HAP-1 (cell line): ENCODE results near the gene TSPAN16.
"Not testable (repeated sequence)": the region's sequence is repeated elsewhere in the genome, so short reads cannot be mapped to it uniquely, and the experiment has no call there.

Experiments used
- DNase-seq, 2 experiments: peaks; one replicate each; pipeline ENCODE4 v3.0.0-alpha.2; 2016 to 2020; ENCODE audit warnings: low spot score in 2 of 2
- H3K27me3 ChIP-seq: fragments of 250-450 bp; sonication (Bioruptor Pico); 2 replicates; pipeline ENCODE4 v1.5.1; 2020; ENCODE audit warnings: low read depth, mild to moderate bottlenecking, moderate library complexity
- H3K36me3 ChIP-seq: fragments of 250-450 bp; sonication (Bioruptor Pico); replicated peaks from 2 replicates; pipeline ENCODE4 v1.5.1; 2020; ENCODE audit warnings: mild to moderate bottlenecking
- H3K4me1 ChIP-seq: fragments of 250-450 bp; sonication (Bioruptor Pico); 2 replicates; pipeline ENCODE4 v1.5.1; 2020; ENCODE audit warnings: mild to moderate bottlenecking
- H3K4me3 ChIP-seq: fragments of 250-450 bp; sonication (Bioruptor Pico); 2 replicates; pipeline ENCODE4 v1.5.1; 2020; ENCODE audit warnings: mild to moderate bottlenecking, moderate library complexity
- H3K9me3 ChIP-seq: fragments of 250-450 bp; sonication (Bioruptor Pico); 2 replicates; pipeline ENCODE4 v1.5.1; 2020; ENCODE audit warnings: mild to moderate bottlenecking, moderate library complexity
- in situ Hi-C: fragments of 300-500 bp; cut with MboI; formaldehyde crosslinking; loops from 3 replicates; pipeline ENCODE4 v1.14.3; 2020; ENCODE audit warnings: low sequenced_read_pairs, inconsistent platforms, mixed read lengths

TSPAN16 gene

GRCh38 chr19:11333838-11334237 is 37.9 kb downstream of the TSPAN16 start:
- peak in 1 of 2 experiments; percentile 47 for DNase-seq

GRCh38 chr19:11335449-11336146 is 39.6 kb downstream of the TSPAN16 start:
- no peaks in the 10 kb centered on the region for H3K27me3 ChIP-seq
- in situ Hi-C loops, result no loop called here
- H3K4me3 ChIP-seq, result no peak overlapping the region
- no peaks in the 10 kb centered on the region for H3K9me3 ChIP-seq
- DNase-seq, result no peak
- peaks cover 8% of the 10 kb centered on the region; the same call in 1 of the 2 replicates for H3K4me1 ChIP-seq
- H3K36me3 ChIP-seq, result peaks cover 8% of the 10 kb centered on the region

More at GRCh38 chr19:11333838-11334237, 37.9 kb downstream of the TSPAN16 start:
- H3K4me1 ChIP-seq, H3K27me3 ChIP-seq, H3K9me3 ChIP-seq, H3K4me3 ChIP-seq, in situ Hi-C loops, H3K36me3 ChIP-seq: not testable (repeated sequence)

- in situ Hi-C loops, result no loop called here
- no peak overlapping the region for H3K4me3 ChIP-seq
- peaks cover 8% of the 10 kb centered on the region for H3K36me3 ChIP-seq
- H3K27me3 ChIP-seq, result no peaks in the 10 kb centered on the region
- DNase-seq, result no peak
- 0 out of 2 replicates have a peak, but pooled peaks cover 2% of the 10 kb centered on the region for H3K9me3 ChIP-seq
- H3K4me1 ChIP-seq, result peaks cover 8% of the 10 kb centered on the region; the same call in 1 of the 2 replicates
Measured at GRCh38 chr19:11337080-11337479, 41.1 kb downstream of the TSPAN16 start.

GRCh38 chr19:11338121-11338520 is 42.2 kb downstream of the TSPAN16 start:
- no peak for DNase-seq
- no peak overlapping the region for H3K4me3 ChIP-seq
- H3K9me3 ChIP-seq, result 0 out of 2 replicates have a peak, but pooled peaks cover 2% of the 10 kb centered on the region
- H3K36me3 ChIP-seq, result peaks cover 8% of the 10 kb centered on the region
- H3K4me1 ChIP-seq, result peaks cover 8% of the 10 kb centered on the region; the same call in 1 of the 2 replicates
- H3K27me3 ChIP-seq, result no peaks in the 10 kb centered on the region
- in situ Hi-C loops, result no loop called here

- Histone ChIP-seq H3K27me3 (no peaks in the 10 kb centered on the region), H3K36me3 (peaks cover 8% of the 10 kb centered on the region), H3K4me1 (peaks cover 8% of the 10 kb centered on the region; the same call in 1 of the 2 replicates), H3K4me3 (peak overlapping the region; percentile 68), H3K9me3 (0 out of 2 replicates have a peak, but pooled peaks cover 2% of the 10 kb centered on the region)
- DNase-seq, result no peak
- in situ Hi-C loops, result no loop called here
Measured at GRCh38 chr19:11338569-11339253, 42.8 kb downstream of the TSPAN16 start.

GRCh38 chr19:11339254-11340098 is 43.5 kb downstream of the TSPAN16 start, which contains the start of gene RAB3D:
TSS of gene RAB3D (minus strand) at chr19:11339657. CDS start at chr19:11337399, 2,258 bp downstream.
- H3K36me3 ChIP-seq, result peaks cover 8% of the 10 kb centered on the region
- peak; percentile 92 to 98 for DNase-seq

GRCh38 chr19:11340099-11340467 is 44.1 kb downstream of the TSPAN16 start:
- H3K4me3 ChIP-seq, H3K36me3 ChIP-seq, H3K9me3 ChIP-seq, H3K4me1 ChIP-seq, H3K27me3 ChIP-seq, in situ Hi-C loops, DNase-seq: not testable (repeated sequence)

More at GRCh38 chr19:11339254-11340098, 43.5 kb downstream of the TSPAN16 start, which contains the start of gene RAB3D:
- in situ Hi-C loops, result no loop called here
- Histone ChIP-seq H3K4me1 (peaks cover 8% of the 10 kb centered on the region; the same call in 1 of the 2 replicates), H3K9me3 (0 out of 2 replicates have a peak, but pooled peaks cover 2% of the 10 kb centered on the region), H3K4me3 (peak within 1 kb of the TSS; percentile 68), H3K27me3 (no peaks in the 10 kb centered on the region)

GRCh38 chr19:11342429-11342828 is 46.5 kb downstream of the TSPAN16 start:
- no peak for DNase-seq
- in situ Hi-C loops, result no loop called here
- H3K27me3 ChIP-seq, result no peaks in the 10 kb centered on the region
- H3K36me3 ChIP-seq, result no peaks in the 10 kb centered on the region; the same call in 1 of the 2 replicates
- no peak overlapping the region for H3K4me3 ChIP-seq
- H3K4me1 ChIP-seq, result peaks cover 18% of the 10 kb centered on the region
- H3K9me3 ChIP-seq, result 0 out of 2 replicates have a peak, but pooled peaks cover 2% of the 10 kb centered on the region

GRCh38 chr19:11345122-11345803 is 49.3 kb downstream of the TSPAN16 start:
- in situ Hi-C loops, result no loop called here
- DNase-seq, result no peak
- Histone ChIP-seq H3K4me3 (peak overlapping the region; percentile 70), H3K9me3 (peaks cover 2% of the 10 kb centered on the region; the same call in 1 of the 2 replicates), H3K4me1 (peaks cover 10% of the 10 kb centered on the region), H3K27me3 (no peaks in the 10 kb centered on the region), H3K36me3 (no peaks in the 10 kb centered on the region; the same call in 1 of the 2 replicates)

- in situ Hi-C loops, result no loop called here
- Histone ChIP-seq H3K36me3 (no peaks in the 10 kb centered on the region; the same call in 1 of the 2 replicates), H3K27me3 (no peaks in the 10 kb centered on the region), H3K9me3 (peaks cover 2% of the 10 kb centered on the region; the same call in 1 of the 2 replicates), H3K4me3 (peak within 1 kb of the TSS; percentile 70), H3K4me1 (peaks cover 10% of the 10 kb centered on the region)
- DNase-seq, result peak; percentile 98 to 99
Measured at GRCh38 chr19:11346104-11346940, 50.4 kb downstream of the TSPAN16 start, which contains the start of the genes CCDC159 and TMEM205. TSS of gene CCDC159 (plus strand) at chr19:11346519. CDS start at chr19:11346607, 88 bp downstream. TSS of gene TMEM205 (minus strand) at chr19:11346268. CDS start at chr19:11345619, 649 bp downstream.

GRCh38 chr19:11347546-11348039 is 51.6 kb downstream of the TSPAN16 start:
- Histone ChIP-seq H3K4me3 (no peak overlapping the region), H3K4me1 (peaks cover 10% of the 10 kb centered on the region), H3K9me3 (no peaks in the 10 kb centered on the region; the same call in 1 of the 2 replicates), H3K27me3 (no peaks in the 10 kb centered on the region), H3K36me3 (no peaks in the 10 kb centered on the region)
- no peak for DNase-seq
- in situ Hi-C loops, result no loop called here

- Histone ChIP-seq H3K36me3 (no peaks in the 10 kb centered on the region), H3K4me3 (no peak overlapping the region), H3K27me3 (no peaks in the 10 kb centered on the region), H3K4me1 (peaks cover 10% of the 10 kb centered on the region), H3K9me3 (no peaks in the 10 kb centered on the region; the same call in 1 of the 2 replicates)
- no peak for DNase-seq
- in situ Hi-C loops, result no loop called here
Measured at GRCh38 chr19:11349171-11349570, 53.2 kb downstream of the TSPAN16 start.
